H1 (cell line): ENCODE measurements around the gene HMX1. TPM values are rescaled to one million over a fixed set of nuclear protein-coding genes. Genes with fewer than 3 reads are reported as not detected.

Source experiments
- CTCF ChIA-PET: fragments of 300-600 bp; sonication (Branson Sonifier 250); formaldehyde crosslinking; loops from one replicate; lab custom pipeline; 2021; ENCODE audit not compliant: partially characterized antibody; lab: Charles Lee
- POLR2A ChIA-PET: fragments of 300-600 bp; sonication (Branson Sonifier 250); formaldehyde crosslinking; loops from one replicate; lab custom pipeline; 2021; ENCODE audit warnings: inconsistent platforms; ENCODE audit not compliant: partially characterized antibody; lab: Charles Lee
- DNase-seq, 2 experiments: peaks; one replicate each; pipeline versions ENCODE4 v3.0.0 to v3.0.0-alpha.2; 2010 to 2022; ENCODE audit warnings: low spot score in 2 of 2, low read depth in 1 of 2, mixed read lengths in 1 of 2
- FAIRE-seq: peaks from 2 replicates; lab custom pipeline; 2011; peaks lifted over from hg19 to GRCh38; lab: Jason Lieb, UNC
- H2AFZ ChIP-seq: 2 replicates; pipeline ENCODE4 v1.8.1; 2012; ENCODE audit warnings: low read length, inconsistent platforms
- H2AK5ac ChIP-seq: 2 replicates; pipeline ENCODE4 v1.6.1; 2013; ENCODE audit warnings: low read depth, low read length
- H2BK120ac ChIP-seq: replicated peaks from 2 replicates; pipeline ENCODE3; 2013; ENCODE audit warnings: low read depth, low read length, inconsistent platforms
- H2BK12ac ChIP-seq: 2 replicates; pipeline ENCODE4 v1.6.1; 2013; ENCODE audit warnings: low read depth, low read length
- H2BK15ac ChIP-seq: 2 replicates; pipeline ENCODE4 v1.6.1; 2013; ENCODE audit warnings: low read length
- H2BK20ac ChIP-seq: 2 replicates; pipeline ENCODE4 v1.6.1; 2013; ENCODE audit warnings: low read length
- H2BK5ac ChIP-seq: 2 replicates; pipeline ENCODE4 v1.6.1; 2013; ENCODE audit warnings: low read depth, low read length
- H3K14ac ChIP-seq: 2 replicates; pipeline ENCODE4 v1.6.1; 2013; ENCODE audit warnings: inconsistent platforms; ENCODE audit not compliant: insufficient read length
- H3K18ac ChIP-seq: 2 replicates; pipeline ENCODE4 v1.6.1; 2013; ENCODE audit warnings: low read length; ENCODE audit errors: extremely low read depth
- H3K23ac ChIP-seq: 2 replicates; pipeline ENCODE4 v1.6.1; 2013; ENCODE audit warnings: inconsistent platforms; ENCODE audit not compliant: insufficient read length
- H3K23me2 ChIP-seq: 2 replicates; pipeline ENCODE4 v1.6.1; 2013; ENCODE audit warnings: low read depth, low read length
- H3K27ac ChIP-seq: 2 replicates; pipeline ENCODE4 v1.6.1; 2011; ENCODE audit warnings: low read depth, low read length, inconsistent platforms
- H3K27me3 ChIP-seq, 4 experiments: replicated peaks in 1 of 4; 1 replicate in 1 of 4; 2 replicates in 3 of 4; pipeline versions ENCODE4 v1.6.1 to v1.8.1; 2011 to 2013; ENCODE audit warnings: low read length in 3 of 4, mild to moderate bottlenecking in 3 of 4, inconsistent platforms in 2 of 4, mixed read lengths in 2 of 4, moderate library complexity in 1 of 4; ENCODE audit not compliant: control insufficient read depth in 3 of 4, insufficient read depth in 3 of 4; ENCODE audit errors: extremely low read depth in 1 of 4
- H3K36me3 ChIP-seq, 4 experiments: 2 replicates each; pipeline versions ENCODE4 v1.6.1 to v1.8.1; 2011 to 2013; ENCODE audit warnings: mild to moderate bottlenecking in 4 of 4, low read length in 3 of 4, moderate library complexity in 2 of 4, control low read depth in 1 of 4, inconsistent platforms in 1 of 4; ENCODE audit not compliant: insufficient read depth in 4 of 4, control insufficient read depth in 2 of 4
- H3K4ac ChIP-seq: replicated peaks from 2 replicates; pipeline ENCODE3; 2013; ENCODE audit warnings: low read length, low read depth, mixed read lengths, inconsistent platforms; ENCODE audit not compliant: insufficient read length
- H3K4me1 ChIP-seq, 4 experiments: replicated peaks in 1 of 4; 1 replicate in 1 of 4; 2 replicates in 3 of 4; pipeline versions ENCODE4 v1.6.1 to v1.8.1; 2011 to 2013; ENCODE audit warnings: low read length in 3 of 4, inconsistent platforms in 2 of 4, mixed read lengths in 1 of 4; ENCODE audit not compliant: insufficient read depth in 4 of 4, control insufficient read depth in 3 of 4
- H3K4me2 ChIP-seq, 2 experiments: 2 replicates each; pipeline versions ENCODE4 v1.6.1 to v1.8.1; 2011 to 2013; ENCODE audit warnings: low read depth in 2 of 2, low read length in 2 of 2, control low read depth in 1 of 2, inconsistent platforms in 1 of 2, mild to moderate bottlenecking in 1 of 2; ENCODE audit not compliant: insufficient read depth in 1 of 2
- H3K4me3 ChIP-seq, 4 experiments: fragments of 200-600, 300-600 bp in 1 of 4; sonication (generic), shearing (Covaris generic), sonication (Bioruptor Twin) in 1 of 4; 2 replicates each; pipeline versions ENCODE4 v1.5.1 to v1.8.1; 2011 to 2016; ENCODE audit warnings: low read length in 4 of 4, low read depth in 3 of 4, control low read depth in 2 of 4, inconsistent platforms in 2 of 4, mild to moderate bottlenecking in 2 of 4, mixed read lengths in 1 of 4, moderate library complexity in 1 of 4; ENCODE audit not compliant: insufficient read depth in 2 of 4; ENCODE audit errors: extremely low read depth in 1 of 4
- H3K56ac ChIP-seq: replicated peaks from 2 replicates; pipeline ENCODE3; 2013; ENCODE audit warnings: low read depth, mild to moderate bottlenecking, mixed read lengths, low read length, inconsistent platforms; ENCODE audit not compliant: insufficient read length
- H3K79me1 ChIP-seq: 2 replicates; pipeline ENCODE4 v1.6.1; 2013; ENCODE audit warnings: low read depth, low read length, control low read depth
- H3K79me2 ChIP-seq, 2 experiments: 2 replicates each; pipeline versions ENCODE4 v1.6.1 to v1.8.1; 2012 to 2013; ENCODE audit warnings: low read length in 2 of 2, mild to moderate bottlenecking in 2 of 2, inconsistent platforms in 1 of 2; ENCODE audit not compliant: insufficient read depth in 2 of 2, control insufficient read depth in 1 of 2
- H3K9ac ChIP-seq, 4 experiments: replicated peaks in 1 of 4; 1 replicate in 1 of 4; 2 replicates in 3 of 4; pipeline versions ENCODE4 v1.6.1 to v1.8.1; 2011 to 2013; ENCODE audit warnings: low read depth in 3 of 4, low read length in 3 of 4, control low read depth in 2 of 4, mild to moderate bottlenecking in 2 of 4, moderate library complexity in 2 of 4, inconsistent platforms in 1 of 4; ENCODE audit errors: extremely low read depth in 1 of 4
- H3K9me3 ChIP-seq, 2 experiments: 2 replicates each; pipeline versions ENCODE4 v1.6.1 to v1.8.1; 2012 to 2013; ENCODE audit warnings: mild to moderate bottlenecking in 2 of 2, moderate library complexity in 2 of 2, control low read depth in 1 of 2, inconsistent platforms in 1 of 2, low read depth in 1 of 2, low read length in 1 of 2, mixed read lengths in 1 of 2; ENCODE audit not compliant: insufficient read depth in 2 of 2
- H4K20me1 ChIP-seq, 2 experiments: replicated peaks in 1 of 2; 2 replicates each; pipeline versions ENCODE3 to v1.8.1; 2011 to 2013; ENCODE audit warnings: inconsistent platforms in 2 of 2, low read length in 2 of 2, mild to moderate bottlenecking in 1 of 2; ENCODE audit not compliant: insufficient read depth in 2 of 2, control insufficient read depth in 1 of 2
- H4K5ac ChIP-seq: 2 replicates; pipeline ENCODE4 v1.6.1; 2013; ENCODE audit warnings: low read length, low read depth, mixed read lengths, inconsistent platforms; ENCODE audit not compliant: insufficient read length
- H4K8ac ChIP-seq: 2 replicates; pipeline ENCODE4 v1.8.0; 2013; ENCODE audit warnings: mild to moderate bottlenecking, moderate library complexity, low read length, inconsistent platforms; ENCODE audit not compliant: insufficient read depth; ENCODE audit errors: extremely low read depth
- H4K91ac ChIP-seq: replicated peaks from 2 replicates; pipeline ENCODE3; 2013; ENCODE audit warnings: low read length, mixed read lengths, inconsistent platforms; ENCODE audit not compliant: insufficient read length
- BCL11A ChIP-seq, 2 experiments: IDR thresholded peaks; one replicate each; pipeline ENCODE4 v1.6.1; 2011; ENCODE audit warnings: low read depth in 2 of 2, low read length in 2 of 2, mild to moderate bottlenecking in 2 of 2
- CBX5 ChIP-seq: fragments of 300-800, 300-1000 bp; sonication (generic); IDR thresholded peaks from 2 replicates; pipeline ENCODE4 v1.7.1; 2016; ENCODE audit warnings: antibody characterized with exemption, low read length, low read depth
- EP300 ChIP-seq, 2 experiments: IDR thresholded peaks; 1 replicate in 1 of 2; 2 replicates in 1 of 2; pipeline ENCODE4 v1.6.1; 2011 to 2012; ENCODE audit warnings: low read depth in 2 of 2, low read length in 2 of 2, mild to moderate bottlenecking in 2 of 2, borderline replicate concordance in 1 of 2, inconsistent platforms in 1 of 2, moderate library complexity in 1 of 2
- HDAC6 ChIP-seq: IDR thresholded peaks from one replicate; pipeline ENCODE4 v1.7.1; 2012; ENCODE audit warnings: low read depth, mild to moderate bottlenecking, inconsistent platforms, low read length, moderate library complexity
- RFX5 ChIP-seq: IDR thresholded peaks from 2 replicates; pipeline ENCODE4 v1.6.1; 2011; ENCODE audit warnings: low read depth, low read length, improper control_type of control experiment, borderline replicate concordance
- SP1 ChIP-seq: IDR thresholded peaks from 2 replicates; pipeline ENCODE4 v1.6.1; 2011; ENCODE audit warnings: low read depth, low read length
- SP2 ChIP-seq: IDR thresholded peaks from 2 replicates; pipeline ENCODE4 v1.6.1; 2012; ENCODE audit warnings: mild to moderate bottlenecking, low read length, inconsistent platforms
- SP4 ChIP-seq: IDR thresholded peaks from 2 replicates; pipeline ENCODE4 v1.6.1; 2012; ENCODE audit warnings: low read length, inconsistent platforms
- TBP ChIP-seq: IDR thresholded peaks from 2 replicates; pipeline ENCODE4 v1.6.1; 2011; ENCODE audit warnings: low read depth, low read length, improper control_type of control experiment
- TCF12 ChIP-seq: IDR thresholded peaks from 2 replicates; pipeline ENCODE4 v1.6.1; 2011; ENCODE audit warnings: low read depth, mild to moderate bottlenecking, low read length
- YY1 ChIP-seq: IDR thresholded peaks from 2 replicates; pipeline ENCODE4 v1.6.1; 2011; ENCODE audit warnings: low read depth, mild to moderate bottlenecking, low read length
- whole genome bisulfite sequencing, 2 experiments: shearing (Covaris generic) in 1 of 2; methylation state at CpG; one replicate each; pipeline versions ENCODE4 v1.1.6 to v1.1.7; 2013 to 2015; ENCODE audit warnings: low lambda C conversion rate in 2 of 2, mixed read lengths in 2 of 2, inconsistent platforms in 1 of 2, low coverage in 1 of 2, missing lambda C conversion rate in 1 of 2; ENCODE audit not compliant: insufficient replicate concordance in 2 of 2, insufficient coverage in 1 of 2, insufficient read length in 1 of 2; ENCODE audit errors: extremely low coverage in 1 of 2, missing lambda C conversion rate in 1 of 2; 5-methylcytosine and 5-hydroxymethylcytosine counted together
- polyA plus RNA-seq, 7 experiments: library from polyadenylated mRNA; depleted of rRNA in 3 of 7; stranded (reverse) in 5 of 7; unstranded in 2 of 7; fragments of >200 nt in 5 of 7; fragments of 200-250 nt in 2 of 7; gene quantifications; 1 replicate in 5 of 7; 2 replicates in 1 of 7; 4 replicates in 1 of 7; pipeline versions ENCODE4 v1.2.1 to v1.2.3, GENCODE V29; 2011 to 2013; ENCODE audit warnings: missing spikeins in 2 of 7, mixed read lengths in 2 of 7
- total RNA-seq: library from RNA; stranded (reverse); fragmentation: NEBNext Ultra II Directional; extraction: Animal tissue kit (Norgen Biotek cat#: 25700); gene quantifications from 2 replicates; pipeline ENCODE4 v1.2.1, GENCODE V29; 2021
- TF ChIP-seq, protein P1 (sequence below), 3 experiments: IDR thresholded peaks; 1 replicate in 2 of 3; 2 replicates in 1 of 3; pipeline versions ENCODE4 v1.5.1 to v1.6.1; 2011; ENCODE audit warnings: low read length in 3 of 3, mild to moderate bottlenecking in 3 of 3, inconsistent platforms in 2 of 3, low read depth in 1 of 3, moderate library complexity in 1 of 3; ENCODE audit not compliant: insufficient read depth in 1 of 3; ENCODE audit errors: control extremely low read depth in 1 of 3
- TF ChIP-seq, protein P2 (sequence below): IDR thresholded peaks from 2 replicates; pipeline ENCODE4 v1.6.1; 2012; ENCODE audit warnings: inconsistent platforms

Gene HMX1
- total and polyA plus RNA-seq, 2 of the 8 experiments (the other 6 are each of a cell fraction or from before 2014, with no cell fraction given): 0.26 TPM; not detected in 1

DNA sequence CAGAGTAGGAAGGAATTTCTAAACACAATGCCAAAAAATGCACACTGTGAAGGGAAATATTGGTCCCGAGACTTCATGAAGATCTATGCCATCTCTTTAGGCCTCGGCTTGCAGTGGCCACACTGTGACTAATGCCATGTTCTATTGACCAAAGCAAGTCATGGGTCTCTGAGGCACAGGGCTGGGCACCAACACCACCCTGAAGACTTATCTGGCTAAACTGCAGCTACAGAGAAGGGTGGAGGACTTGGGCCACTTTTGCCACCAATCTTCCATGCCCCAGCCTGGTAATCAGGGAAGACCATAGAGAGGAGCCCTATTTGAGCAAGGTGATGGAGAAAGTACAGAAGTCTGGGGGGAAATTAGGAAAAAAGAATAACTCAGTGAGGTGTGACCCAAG is 42.1 kb downstream of the HMX1 start:
- Histone ChIP-seq H3K79me2 (no peaks in the 10 kb centered on the region), H3K9me3 (peaks cover 0 to 7% of the 10 kb centered on the region in 2 experiments; a peak in 2 of 4 replicates), H3K9ac (no peak overlapping the region), H4K91ac (no peak overlapping the region), H3K36me3 (no peaks in the 10 kb centered on the region), H3K27ac (no peak overlapping the region), H3K23me2 (no peaks in the 10 kb centered on the region), H4K20me1 (no peaks in the 10 kb centered on the region), H2BK12ac (no peak overlapping the region), H3K18ac (no peak overlapping the region), H2BK5ac (no peak overlapping the region), H2AFZ (no peak overlapping the region), H3K4me3 (no peak overlapping the region), H4K8ac (no peak overlapping the region), H2AK5ac (no peak overlapping the region), H4K5ac (no peak overlapping the region), H3K4me1 (no peaks in the 10 kb centered on the region), H3K14ac (no peak overlapping the region), H3K27me3 (no peaks in the 10 kb centered on the region), H3K4me2 (no peak overlapping the region), H3K4ac (no peak overlapping the region), H2BK120ac (no peak overlapping the region), H2BK15ac (no peak overlapping the region), H3K23ac (no peak overlapping the region), H2BK20ac (no peak overlapping the region), H3K56ac (no peak overlapping the region), H3K79me1 (no peaks in the 10 kb centered on the region)
- DNase-seq (no peak), FAIRE-seq (no peak)
- 90% methylated on average over 2 of the region's 2 CpGs; no CpG with 5 or more reads in 1 of the 2 experiments for WGBS, 2 experiments
- CTCF ChIA-PET: no interaction called here
- POLR2A ChIA-PET: no interaction called here
- no peak for TF ChIP-seq TCF12
- TF ChIP-seq SP1: no peak
- TF ChIP-seq TBP: no peak
- TF ChIP-seq YY1: no peak
- TF ChIP-seq EP300 (IDR thresholded peaks at IDR 0.05; ENCODE audit: borderline replicate concordance in 1 of 2, low read depth in 2 of 2, low read length in 2 of 2): no peak
- TF ChIP-seq SP4: no peak
- TF ChIP-seq, protein P1, sequence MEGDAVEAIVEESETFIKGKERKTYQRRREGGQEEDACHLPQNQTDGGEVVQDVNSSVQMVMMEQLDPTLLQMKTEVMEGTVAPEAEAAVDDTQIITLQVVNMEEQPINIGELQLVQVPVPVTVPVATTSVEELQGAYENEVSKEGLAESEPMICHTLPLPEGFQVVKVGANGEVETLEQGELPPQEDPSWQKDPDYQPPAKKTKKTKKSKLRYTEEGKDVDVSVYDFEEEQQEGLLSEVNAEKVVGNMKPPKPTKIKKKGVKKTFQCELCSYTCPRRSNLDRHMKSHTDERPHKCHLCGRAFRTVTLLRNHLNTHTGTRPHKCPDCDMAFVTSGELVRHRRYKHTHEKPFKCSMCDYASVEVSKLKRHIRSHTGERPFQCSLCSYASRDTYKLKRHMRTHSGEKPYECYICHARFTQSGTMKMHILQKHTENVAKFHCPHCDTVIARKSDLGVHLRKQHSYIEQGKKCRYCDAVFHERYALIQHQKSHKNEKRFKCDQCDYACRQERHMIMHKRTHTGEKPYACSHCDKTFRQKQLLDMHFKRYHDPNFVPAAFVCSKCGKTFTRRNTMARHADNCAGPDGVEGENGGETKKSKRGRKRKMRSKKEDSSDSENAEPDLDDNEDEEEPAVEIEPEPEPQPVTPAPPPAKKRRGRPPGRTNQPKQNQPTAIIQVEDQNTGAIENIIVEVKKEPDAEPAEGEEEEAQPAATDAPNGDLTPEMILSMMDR (IDR thresholded peaks at IDR 0.05; ENCODE audit: control extremely low read depth in 1 of 3, insufficient read depth in 1 of 3, low read depth in 1 of 3, low read length in 3 of 3): no peak
- no peak for TF ChIP-seq RFX5
- TF ChIP-seq, protein P2, sequence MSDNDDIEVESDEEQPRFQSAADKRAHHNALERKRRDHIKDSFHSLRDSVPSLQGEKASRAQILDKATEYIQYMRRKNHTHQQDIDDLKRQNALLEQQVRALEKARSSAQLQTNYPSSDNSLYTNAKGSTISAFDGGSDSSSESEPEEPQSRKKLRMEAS: no peak
- TF ChIP-seq BCL11A (IDR thresholded peaks at IDR 0.05; ENCODE audit: low read depth in 2 of 2, low read length in 2 of 2): no peak
- no peak for TF ChIP-seq HDAC6
- TF ChIP-seq SP2: no peak
- TF ChIP-seq CBX5: no peak
